Uterus (tissue), 2 donors: ENCODE results near the gene EIF4E2.

Experiments
- POLR2A ChIP-seq, 2 donors: fragments of 450-650 bp; IDR thresholded peaks; one replicate each; pipeline ENCODE4 v1.6.1; 2016; ENCODE audit warnings: antibody characterized with exemption in 2 of 2, mild to moderate bottlenecking in 1 of 2, moderate library complexity in 1 of 2
- TF ChIP-seq, protein P1 (sequence below), 4 experiments: fragments of 200-600 bp in 2 of 4; fragments of 450-650 bp in 2 of 4; sonication (generic) in 2 of 4; IDR thresholded peaks; one replicate each; pipeline ENCODE4 v1.5.1; 2016 to 2019; ENCODE audit warnings: antibody characterized with exemption in 4 of 4, mild to moderate bottlenecking in 2 of 4, moderate library complexity in 1 of 4

DNA sequence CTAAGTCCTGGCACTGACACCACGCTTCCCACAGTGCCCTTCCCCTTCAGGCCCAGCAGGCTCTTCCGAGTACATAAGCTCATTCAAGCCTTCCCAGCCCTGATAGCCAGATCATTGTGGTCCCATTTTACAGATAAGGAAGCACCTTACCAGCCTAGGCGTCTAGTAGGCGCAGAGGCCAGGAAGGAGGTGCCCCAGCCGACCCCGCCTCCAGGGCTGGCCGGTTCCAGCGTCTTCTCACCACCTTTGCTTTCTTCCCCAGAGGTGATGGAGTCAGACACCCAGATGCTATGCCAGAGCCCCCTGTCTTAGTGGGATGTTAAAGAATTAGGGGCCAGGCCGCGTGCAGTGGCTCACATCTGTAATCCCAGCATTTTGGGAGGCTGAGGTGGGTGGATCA is 54.0 kb downstream of the EIF4E2 start:
- TF ChIP-seq, protein P1, sequence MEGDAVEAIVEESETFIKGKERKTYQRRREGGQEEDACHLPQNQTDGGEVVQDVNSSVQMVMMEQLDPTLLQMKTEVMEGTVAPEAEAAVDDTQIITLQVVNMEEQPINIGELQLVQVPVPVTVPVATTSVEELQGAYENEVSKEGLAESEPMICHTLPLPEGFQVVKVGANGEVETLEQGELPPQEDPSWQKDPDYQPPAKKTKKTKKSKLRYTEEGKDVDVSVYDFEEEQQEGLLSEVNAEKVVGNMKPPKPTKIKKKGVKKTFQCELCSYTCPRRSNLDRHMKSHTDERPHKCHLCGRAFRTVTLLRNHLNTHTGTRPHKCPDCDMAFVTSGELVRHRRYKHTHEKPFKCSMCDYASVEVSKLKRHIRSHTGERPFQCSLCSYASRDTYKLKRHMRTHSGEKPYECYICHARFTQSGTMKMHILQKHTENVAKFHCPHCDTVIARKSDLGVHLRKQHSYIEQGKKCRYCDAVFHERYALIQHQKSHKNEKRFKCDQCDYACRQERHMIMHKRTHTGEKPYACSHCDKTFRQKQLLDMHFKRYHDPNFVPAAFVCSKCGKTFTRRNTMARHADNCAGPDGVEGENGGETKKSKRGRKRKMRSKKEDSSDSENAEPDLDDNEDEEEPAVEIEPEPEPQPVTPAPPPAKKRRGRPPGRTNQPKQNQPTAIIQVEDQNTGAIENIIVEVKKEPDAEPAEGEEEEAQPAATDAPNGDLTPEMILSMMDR (IDR thresholded peaks at IDR 0.05) = no peak
- no peak for TF ChIP-seq POLR2A (IDR thresholded peaks at IDR 0.05)
